Right lobe of liver (tissue), 6 donors: ENCODE measurements around the gene MAPKAP1. TPM values are rescaled to one million over a fixed set of nuclear protein-coding genes. Genes with fewer than 3 reads are reported as not detected.

Experiments
- ATAC-seq, 4 donors: fragments of 200-7000 bp; cut with Tn5 transposase; one replicate each; pipeline ENCODE4 v1.9.1; 2020; ENCODE audit warnings: mild to moderate bottlenecking in 4 of 4, moderate library complexity in 4 of 4
- DNase-seq, 3 donors: peaks; one replicate each; pipeline ENCODE4 v3.0.0-alpha.2; 2020
- H3K27ac ChIP-seq, 3 donors: fragments of 200-600 bp; one replicate each; pipeline ENCODE4 v1.8.0; 2022
- H3K27me3 ChIP-seq, 2 donors: fragments of 200-600 bp; one replicate each; pipeline ENCODE4 v1.8.0; 2022
- H3K36me3 ChIP-seq, 4 donors: fragments of 200-600 bp; sonication (generic) in 1 of 4; one replicate each; pipeline versions ENCODE4 v1.5.1 to v1.8.0; 2017 to 2022; ENCODE audit warnings: control low read depth in 1 of 4
- H3K4me1 ChIP-seq, 4 donors: fragments of 200-600 bp; sonication (generic) in 1 of 4; one replicate each; pipeline versions ENCODE4 v1.5.1 to v1.8.0; 2017 to 2022; ENCODE audit warnings: control low read depth in 1 of 4
- H3K4me3 ChIP-seq, 3 donors: fragments of 200-600 bp; one replicate each; pipeline ENCODE4 v1.8.0; 2022
- H3K9me3 ChIP-seq, 4 donors: fragments of 200-600 bp; sonication (generic) in 1 of 4; one replicate each; pipeline versions ENCODE4 v1.5.1 to v1.8.0; 2017 to 2022; ENCODE audit warnings: control low read depth in 1 of 4
- CTCF ChIP-seq, 4 donors: fragments of 200-600 bp in 3 of 4; fragments of 450-650 bp in 1 of 4; IDR thresholded peaks; one replicate each; pipeline versions ENCODE4 v1.5.1 to v1.8.0; 2016 to 2022; ENCODE audit warnings: antibody characterized with exemption in 4 of 4, mild to moderate bottlenecking in 2 of 4
- POLR2A ChIP-seq: fragments of 450-650 bp; IDR thresholded peaks from one replicate; pipeline ENCODE4 v1.6.1; 2017; ENCODE audit warnings: antibody characterized with exemption, mild to moderate bottlenecking
- WGBS: methylation state at CpG from one replicate; pipeline ENCODE4 v1.1.6; 2018; ENCODE audit warnings: low coverage, low lambda C conversion rate; ENCODE audit not compliant: insufficient coverage; ENCODE audit errors: missing lambda C conversion rate; 5-methylcytosine and 5-hydroxymethylcytosine counted together
- intact Hi-C, 2 donors: fragments of 100-400 bp; cut with DNase I; formaldehyde crosslinking; loops; one replicate each; pipeline versions ENCODE4 v1.11.2 to v1.14.1; 2022
- total RNA-seq, 6 experiments: library from RNA; depleted of rRNA in 2 of 6; stranded (reverse); fragments of >200 nt in 2 of 6; fragmentation: NEBNext Ultra II Directional in 3 of 6; extraction: Animal tissue kit (Norgen Biotek cat#: 25700) in 3 of 6; gene quantifications; one replicate each; pipeline versions ENCODE4 v1.1.0 to v1.2.4, GENCODE V29; 2016 to 2023
- donor health status: DM: no; HTN: yes; CAD: no.
- donor health status: DM: no; HTN: no; CAD: no.
- donor health status: DM: no; HTN: no; CAD: no.
- donor health status: DM: no; HTN: yes; CAD: no.
- donor health status: DM: no; HTN: yes; CAD: no.

The MAPKAP1 gene
- total RNA-seq, 6 experiments from 2014 or later, result 29.6 to 53.2 (median 48.3) TPM

- TF ChIP-seq CTCF (IDR thresholded peaks at IDR 0.05), result no peak
- no peak for TF ChIP-seq POLR2A
- H3K27me3 ChIP-seq, result no peaks in the 10 kb centered on the region
- peaks cover 0 to 59% (median 32%) of the 10 kb centered on the region in 4 donors for H3K4me1 ChIP-seq
- intact Hi-C loops, result no loop called here
- no peak overlapping the region for H3K4me3 ChIP-seq
- no peaks in the 10 kb centered on the region for H3K9me3 ChIP-seq
- DNase-seq, result no peak
- ATAC-seq, result no peak
- no peaks in the 10 kb centered on the region for H3K36me3 ChIP-seq
- peak overlapping the region in 2 of 3 donors; percentile 32 to 73 for H3K27ac ChIP-seq
- WGBS, result 68% methylated on average over 6 of the region's 14 CpGs
Measured at GRCh38 chr9:125470767-125471580, 236.0 kb downstream of the MAPKAP1 start.

DNA sequence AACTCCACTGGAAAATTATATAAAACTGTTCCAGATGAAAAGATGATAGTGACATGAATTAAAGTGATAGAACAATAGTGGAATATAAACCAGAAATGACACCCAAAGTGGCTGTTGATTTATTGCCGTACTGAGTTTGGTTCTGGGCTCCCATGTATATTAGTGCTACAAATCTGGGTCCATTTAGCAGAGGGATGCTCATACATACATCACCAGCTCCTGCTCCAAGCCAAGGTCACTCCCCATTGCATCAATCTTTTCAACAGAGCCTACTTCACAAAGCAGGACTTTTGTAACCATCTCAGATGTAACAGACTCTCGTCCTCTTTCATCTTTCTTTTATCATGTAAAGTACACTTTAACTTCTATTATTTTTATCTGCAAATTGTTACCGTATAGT lies 236.8 kb downstream of the MAPKAP1 start:
- no peak overlapping the region for H3K4me3 ChIP-seq
- H3K27ac ChIP-seq, result peak overlapping the region in 1 of 3 donors; percentile 73
- no peaks in the 10 kb centered on the region for H3K36me3 ChIP-seq
- H3K4me1 ChIP-seq, result peaks cover 0 to 54% (median 28%) of the 10 kb centered on the region in 4 donors
- 65% methylated on average over 3 of the region's 3 CpGs for WGBS
- no peaks in the 10 kb centered on the region for H3K9me3 ChIP-seq
- no peak for ATAC-seq
- TF ChIP-seq CTCF (IDR thresholded peaks at IDR 0.05), result no peak
- TF ChIP-seq POLR2A, result no peak
- no peak for DNase-seq
- H3K27me3 ChIP-seq, result no peaks in the 10 kb centered on the region
- intact Hi-C loops, result no loop called here

DNA sequence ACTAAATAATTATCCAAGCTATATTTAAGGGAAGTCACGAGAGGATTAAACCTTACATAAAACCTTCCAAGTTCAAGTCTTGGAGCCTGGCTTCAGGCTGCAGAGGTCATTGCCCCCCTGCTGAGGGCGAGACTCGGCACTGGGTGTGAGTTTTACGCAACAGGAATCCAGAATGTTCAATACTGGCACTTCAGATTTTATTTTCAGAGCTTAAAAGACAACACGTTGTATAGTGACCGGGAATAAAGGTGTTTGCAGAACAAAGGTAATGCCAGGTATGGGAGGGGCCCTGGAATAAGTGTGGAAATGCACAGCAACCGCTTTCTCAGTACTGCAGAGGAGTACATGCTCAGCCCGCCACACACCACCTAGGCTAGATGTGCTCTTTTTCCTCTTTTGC lies 238.4 kb downstream of the MAPKAP1 start:
- Histone ChIP-seq H3K27ac (peak overlapping the region in 2 of 3 donors; percentile 64 to 73), H3K36me3 (no peaks in the 10 kb centered on the region), H3K27me3 (no peaks in the 10 kb centered on the region), H3K9me3 (no peaks in the 10 kb centered on the region), H3K4me1 (peaks cover 0 to 43% (median 21%) of the 10 kb centered on the region in 4 donors), H3K4me3 (no peak overlapping the region)
- ATAC-seq (peak; percentile 83 to 87 (median 86)), DNase-seq (peak; percentile 60 to 84 (median 77))
- TF ChIP-seq CTCF (IDR thresholded peaks at IDR 0.05) (no peak), POLR2A (no peak)
- 35% methylated on average over 8 of the region's 8 CpGs for WGBS
- intact Hi-C loops, result no loop called here

DNA sequence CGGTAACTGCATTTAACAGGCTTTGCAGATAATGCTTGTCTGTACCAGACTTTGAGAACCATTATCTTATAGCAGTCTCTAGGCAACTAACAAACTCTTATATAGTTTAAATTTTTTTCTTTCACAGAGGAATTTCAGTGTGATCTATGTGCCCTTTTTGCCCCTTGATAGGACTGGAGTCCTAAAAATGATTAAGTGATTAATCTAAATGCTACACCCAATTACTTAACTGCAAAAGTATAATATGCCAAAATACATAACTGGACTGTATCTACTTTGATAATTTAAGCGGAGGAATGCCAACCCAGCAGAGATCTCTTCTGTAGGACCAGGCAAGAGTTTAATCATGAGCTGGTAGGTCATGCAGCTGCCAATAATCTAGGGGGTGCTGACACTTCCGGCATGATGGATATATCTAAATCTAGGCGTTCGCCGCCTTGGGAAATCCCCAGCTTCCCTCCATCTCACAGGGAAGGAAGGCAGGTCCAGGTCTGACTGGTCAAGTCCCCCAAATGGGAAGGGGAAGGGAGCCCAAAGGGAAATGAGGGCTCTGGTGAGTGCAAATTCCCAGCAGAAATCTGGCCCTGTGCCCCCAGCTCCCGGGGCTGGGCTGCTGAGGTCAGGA lies 239.8 kb downstream of the MAPKAP1 start:
- whole genome bisulfite sequencing, result 83% methylated on average over 4 of the region's 7 CpGs
- no peak for ATAC-seq
- peak overlapping the region in 2 of 3 donors; percentile 64 to 73 for H3K27ac ChIP-seq
- H3K9me3 ChIP-seq, result no peaks in the 10 kb centered on the region
- DNase-seq, result no peak
- H3K4me1 ChIP-seq, result peaks cover 0 to 30% (median 13%) of the 10 kb centered on the region in 4 donors
- no peak overlapping the region for H3K4me3 ChIP-seq
- no peaks in the 10 kb centered on the region for H3K27me3 ChIP-seq
- TF ChIP-seq CTCF (IDR thresholded peaks at IDR 0.05) (no peak), POLR2A (no peak)
- no peaks in the 10 kb centered on the region for H3K36me3 ChIP-seq
- intact Hi-C loops, result no loop called here
